Measurements from ENCODE around the gene BTG1.

DNA sequence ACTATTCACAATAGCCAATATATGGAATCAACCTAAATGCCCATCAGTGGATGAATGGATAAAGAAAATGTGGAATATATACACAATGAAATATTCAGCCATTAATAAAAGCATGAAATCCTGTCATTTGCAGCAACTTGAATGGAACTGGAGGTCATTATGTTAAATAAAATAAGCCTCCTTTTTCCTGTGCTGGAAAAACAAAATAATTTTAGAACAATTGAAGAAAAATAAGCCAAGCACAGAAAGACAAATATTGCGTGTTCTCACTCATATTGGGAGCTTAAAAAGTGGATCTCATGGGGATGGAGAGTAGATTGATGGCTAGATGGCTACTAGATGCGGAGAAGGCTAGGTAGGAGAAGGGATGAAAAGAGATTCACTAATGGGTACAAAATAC, 6.3 kb upstream of the BTG1 start:
- TF ChIP-seq, protein P1, sequence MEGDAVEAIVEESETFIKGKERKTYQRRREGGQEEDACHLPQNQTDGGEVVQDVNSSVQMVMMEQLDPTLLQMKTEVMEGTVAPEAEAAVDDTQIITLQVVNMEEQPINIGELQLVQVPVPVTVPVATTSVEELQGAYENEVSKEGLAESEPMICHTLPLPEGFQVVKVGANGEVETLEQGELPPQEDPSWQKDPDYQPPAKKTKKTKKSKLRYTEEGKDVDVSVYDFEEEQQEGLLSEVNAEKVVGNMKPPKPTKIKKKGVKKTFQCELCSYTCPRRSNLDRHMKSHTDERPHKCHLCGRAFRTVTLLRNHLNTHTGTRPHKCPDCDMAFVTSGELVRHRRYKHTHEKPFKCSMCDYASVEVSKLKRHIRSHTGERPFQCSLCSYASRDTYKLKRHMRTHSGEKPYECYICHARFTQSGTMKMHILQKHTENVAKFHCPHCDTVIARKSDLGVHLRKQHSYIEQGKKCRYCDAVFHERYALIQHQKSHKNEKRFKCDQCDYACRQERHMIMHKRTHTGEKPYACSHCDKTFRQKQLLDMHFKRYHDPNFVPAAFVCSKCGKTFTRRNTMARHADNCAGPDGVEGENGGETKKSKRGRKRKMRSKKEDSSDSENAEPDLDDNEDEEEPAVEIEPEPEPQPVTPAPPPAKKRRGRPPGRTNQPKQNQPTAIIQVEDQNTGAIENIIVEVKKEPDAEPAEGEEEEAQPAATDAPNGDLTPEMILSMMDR (conservative IDR thresholded peaks at IDR 0.05 in 1 of 2, IDR thresholded peaks at IDR 0.05 in 1 of 2; ENCODE audit: extremely low read depth in 1 of 2, insufficient read depth in 1 of 2, low read depth in 1 of 2, low read length in 2 of 2): no peak
- no peak for TF ChIP-seq EZH2 (IDR thresholded peaks at IDR 0.05; ENCODE audit: borderline replicate concordance, low read length)
